NOMO-1 treated with dmso at 0.1 percent for 144 hours (cell line): ENCODE measurements around the gene KLHL30.
A peak's percentile ranks its signal among the peaks of the same experiment; 100 is the strongest.
"Not testable (repeated sequence)": the region's sequence is repeated elsewhere in the genome, so short reads cannot be mapped to it uniquely, and the experiment has no call there.

Experiments used
- DNase-seq: peaks from one replicate; lab custom pipeline; 2025; ENCODE audit not compliant: unreplicated experiment; lab: John Stamatoyannopoulos, UW

KLHL30 gene

DNA sequence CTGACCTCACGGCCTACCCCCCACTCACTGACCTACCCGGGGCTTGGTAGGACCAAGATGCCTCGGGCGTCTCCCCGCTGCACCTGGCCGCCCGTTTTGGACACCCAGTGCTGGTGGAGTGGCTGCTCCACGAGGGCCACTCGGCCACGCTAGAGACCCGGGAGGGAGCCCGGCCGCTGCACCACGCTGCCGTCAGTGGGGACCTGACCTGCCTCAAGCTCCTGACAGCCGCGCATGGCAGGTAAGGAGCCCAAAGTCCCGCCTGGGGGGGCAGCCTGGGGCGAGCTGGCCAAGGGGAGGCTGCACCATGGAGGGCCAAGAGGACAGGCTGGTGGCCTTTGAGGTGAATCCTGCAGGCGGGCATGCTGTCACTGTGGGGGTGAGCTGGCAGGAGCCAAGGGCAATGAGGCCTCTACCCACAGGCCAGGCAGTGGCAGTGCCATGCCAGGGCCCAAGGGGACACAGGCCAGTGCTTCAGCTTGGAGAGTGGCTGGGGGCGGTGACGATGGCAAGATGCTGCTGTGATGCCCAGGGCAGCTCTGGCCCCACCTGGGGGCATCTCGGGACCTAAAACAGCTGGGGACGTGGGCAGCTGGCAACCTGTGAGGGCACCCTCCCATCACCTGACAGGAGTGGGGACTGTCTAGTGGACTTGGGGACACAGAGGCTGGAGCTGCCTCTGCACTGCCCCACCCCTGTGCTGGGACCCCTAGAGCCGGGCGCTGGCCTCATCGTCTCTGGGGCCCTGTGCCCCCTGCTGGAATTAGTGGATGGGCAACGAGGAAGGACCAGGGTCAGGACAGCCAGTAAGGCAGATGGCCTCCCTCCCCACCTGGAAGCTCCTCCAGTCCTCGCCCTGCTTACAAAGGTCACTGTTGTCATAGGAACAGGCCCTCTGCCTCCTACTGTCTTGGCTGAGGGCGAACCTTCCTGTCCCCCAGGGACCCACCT is 36.3 kb upstream of the KLHL30 start:
- no peak for DNase-seq

DNA sequence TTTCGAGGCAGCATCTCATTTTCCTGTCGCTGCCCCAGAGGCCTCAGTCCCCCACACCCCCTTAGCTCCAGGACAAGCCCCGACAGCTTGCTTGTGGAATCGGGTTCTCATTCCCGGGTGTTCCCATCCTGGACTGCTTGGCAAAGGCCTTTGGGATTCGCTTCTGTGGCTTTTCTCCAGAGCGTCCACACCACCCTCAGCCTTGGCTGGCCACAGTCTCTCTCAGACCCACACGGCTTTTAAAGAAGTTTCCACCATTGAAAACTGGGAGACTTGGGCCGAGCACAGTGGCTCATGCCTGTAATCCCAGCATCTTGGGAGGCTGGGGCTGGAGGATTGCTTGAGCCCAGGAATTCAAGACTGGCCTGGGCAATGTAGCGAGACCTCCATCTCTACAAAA is 35.6 kb upstream of the KLHL30 start:
- DNase-seq, result no peak

DNA sequence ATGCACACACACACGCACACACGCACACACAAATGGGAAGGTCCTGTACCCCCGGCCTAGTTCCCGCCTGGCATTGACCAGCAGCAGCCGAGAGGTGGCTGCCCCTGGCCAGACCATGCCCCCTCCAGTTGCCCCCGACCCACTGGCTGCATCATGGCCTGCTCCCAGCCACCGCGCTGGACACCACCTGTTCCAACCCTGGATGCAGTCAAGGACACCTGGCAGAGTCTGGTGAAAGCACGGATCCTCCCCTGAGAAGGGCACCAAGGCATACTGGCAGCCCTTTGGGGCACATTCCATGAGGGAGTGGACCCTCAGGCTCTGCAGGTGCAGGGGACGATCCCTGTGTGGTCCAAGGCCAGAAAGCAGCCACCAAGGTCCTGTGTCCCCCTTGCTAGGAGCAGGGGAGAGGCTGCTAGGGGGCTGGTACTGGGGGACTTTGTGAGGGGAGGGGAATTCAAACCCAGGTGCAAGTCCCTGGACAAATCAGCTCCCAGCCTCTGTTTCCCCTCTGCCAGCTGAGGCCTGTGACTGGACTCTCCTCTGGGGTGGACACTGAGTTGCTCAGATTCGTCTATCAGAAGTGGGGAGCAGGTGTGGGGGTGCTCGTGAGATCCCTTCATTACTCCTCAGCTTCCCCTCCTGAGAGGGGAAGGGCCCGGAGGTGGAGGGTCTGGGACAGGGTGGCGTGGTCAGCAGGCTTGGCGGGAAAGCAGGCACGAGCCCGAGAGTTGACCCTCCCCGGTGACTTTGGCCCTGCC is 34.8 kb upstream of the KLHL30 start:
- no peak for DNase-seq

DNA sequence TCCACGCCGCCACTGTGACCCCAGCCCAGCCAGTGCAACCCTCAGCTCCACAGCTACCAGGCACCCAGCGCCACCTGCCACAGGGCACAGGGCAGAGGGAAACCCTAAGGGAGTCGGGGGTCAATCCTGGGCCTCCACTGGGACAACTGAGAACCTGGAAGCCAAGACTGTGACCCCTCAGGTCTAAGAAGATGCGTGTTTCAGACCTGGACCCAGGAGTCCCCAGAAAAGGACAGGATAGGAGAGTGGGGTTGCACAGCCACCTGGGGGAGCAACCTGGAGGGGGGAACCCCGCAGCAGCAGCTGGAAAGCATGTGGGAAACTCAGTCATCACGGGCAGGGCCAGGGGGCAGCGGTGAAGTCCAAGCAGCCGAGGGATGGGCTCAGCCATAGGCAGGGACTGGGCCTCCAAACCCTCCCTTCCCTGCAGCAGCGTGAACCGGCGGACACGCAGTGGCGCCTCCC is 34.2 kb upstream of the KLHL30 start:
- no peak for DNase-seq

DNA sequence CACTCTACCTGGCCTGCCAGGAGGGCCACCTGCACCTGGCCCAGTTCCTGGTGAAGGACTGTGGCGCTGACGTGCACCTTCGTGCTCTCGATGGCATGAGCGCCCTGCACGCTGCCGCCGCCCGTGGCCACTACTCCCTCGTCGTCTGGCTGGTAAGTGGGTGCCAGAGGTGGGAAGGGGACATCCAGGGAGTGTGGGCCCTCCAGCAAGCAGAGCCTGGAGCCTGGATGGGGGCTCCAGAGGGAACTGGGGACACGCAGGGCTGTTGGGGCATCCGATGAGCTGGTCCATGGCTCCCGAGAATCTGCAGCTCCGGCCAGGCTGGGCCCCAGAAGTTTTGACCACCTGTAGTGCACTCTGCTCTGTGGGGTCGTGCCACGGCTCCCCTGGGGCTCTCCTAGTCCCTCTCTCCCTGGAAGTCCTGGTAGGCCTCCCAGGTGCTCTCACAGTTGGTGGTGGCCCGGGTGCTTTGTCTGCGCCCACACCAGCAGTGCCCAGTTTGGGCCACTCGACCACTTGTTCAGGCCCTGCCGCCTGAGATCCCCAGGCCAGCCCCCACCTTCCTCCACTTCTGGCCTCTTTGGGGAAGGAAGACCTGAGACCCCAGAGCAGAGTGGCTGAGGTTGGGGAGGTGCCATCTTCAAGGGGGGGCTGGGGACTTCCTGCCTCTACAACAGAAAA is 33.6 kb upstream of the KLHL30 start:
- no peak for DNase-seq

DNA sequence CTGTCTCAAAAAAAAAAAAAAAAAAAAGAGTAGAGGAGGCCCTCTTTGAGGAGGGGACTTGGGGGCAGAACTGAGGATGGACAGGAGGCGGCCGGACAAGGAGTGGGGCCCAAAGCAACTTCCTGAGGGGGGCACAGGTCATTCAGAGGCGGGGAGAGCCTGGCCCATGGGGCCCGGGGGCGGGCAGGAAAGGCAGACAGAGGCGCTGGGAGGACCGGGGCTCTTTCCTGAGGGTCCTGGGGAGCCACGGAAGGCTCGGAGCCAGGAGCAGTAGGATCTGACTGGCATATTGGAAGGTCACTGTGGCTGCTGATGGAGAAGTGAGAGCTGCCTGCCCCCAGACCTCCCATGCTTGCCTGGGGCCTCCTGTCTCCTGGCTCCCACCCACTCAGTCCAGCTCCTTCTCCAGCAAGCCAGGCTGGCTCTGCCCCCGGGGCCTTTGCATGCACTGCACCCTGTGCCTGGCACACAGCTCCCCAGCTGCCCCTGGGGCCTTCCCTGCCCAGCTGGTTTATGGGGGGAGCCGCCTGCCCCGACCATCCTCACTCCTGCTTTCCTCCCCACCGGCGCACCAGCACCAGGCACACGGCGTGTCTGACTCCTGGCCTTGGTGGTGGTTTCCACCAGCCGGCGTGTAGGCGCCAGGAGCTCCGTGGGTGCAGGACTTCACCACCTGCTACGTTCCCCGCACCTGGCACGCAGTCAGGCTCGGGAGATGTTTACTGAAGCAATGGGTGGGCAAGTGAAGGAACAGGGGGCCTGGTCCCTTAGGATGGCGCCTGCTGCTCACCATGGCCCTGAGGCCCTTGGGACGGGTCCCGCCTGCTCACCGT is 32.7 kb upstream of the KLHL30 start:
- no peak for DNase-seq

GRCh38 chr2:238106339-238106697 is 32.1 kb upstream of the KLHL30 start:
- no peak for DNase-seq

DNA sequence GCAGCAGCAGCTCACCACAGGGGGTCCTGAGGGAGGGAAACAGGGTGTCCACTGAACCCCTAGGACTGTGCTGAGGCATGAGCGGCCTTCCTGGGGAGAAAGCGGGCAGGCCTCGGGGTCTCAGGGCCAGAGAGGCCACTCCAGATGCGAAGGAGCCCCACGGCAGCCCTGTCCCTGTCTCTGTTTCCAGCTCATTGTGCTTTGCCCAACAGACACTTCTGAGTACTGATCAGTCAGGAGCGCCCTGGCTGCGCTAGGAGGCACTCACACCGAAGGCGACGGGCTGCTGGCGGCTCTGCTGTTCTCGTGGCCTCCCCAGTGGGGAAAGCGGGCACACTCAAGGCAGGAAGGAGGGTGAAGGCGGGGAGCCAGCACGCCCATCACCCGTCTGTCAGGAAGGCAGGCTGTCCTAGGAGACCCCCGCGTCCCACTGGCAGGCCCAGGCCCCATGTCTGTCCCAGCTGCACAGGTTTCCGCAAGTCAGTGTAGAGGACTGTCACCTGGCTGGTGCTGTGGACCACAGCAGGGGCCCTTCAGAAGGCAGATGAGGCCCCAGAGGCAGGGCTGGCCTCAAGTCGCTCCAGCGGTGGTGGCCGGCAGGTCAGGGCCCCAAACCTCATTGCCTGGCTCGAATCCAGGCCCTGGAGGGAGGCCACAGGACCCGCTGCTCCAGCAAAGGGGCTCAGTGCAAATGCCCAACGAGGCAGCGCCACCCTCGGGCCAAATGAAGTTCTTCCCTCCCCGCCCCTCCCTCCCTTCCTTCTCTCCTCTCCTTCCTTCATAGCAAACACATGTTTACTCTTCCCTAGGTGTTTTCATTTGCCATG is 31.6 kb upstream of the KLHL30 start:
- peak; percentile 82 for DNase-seq

DNA sequence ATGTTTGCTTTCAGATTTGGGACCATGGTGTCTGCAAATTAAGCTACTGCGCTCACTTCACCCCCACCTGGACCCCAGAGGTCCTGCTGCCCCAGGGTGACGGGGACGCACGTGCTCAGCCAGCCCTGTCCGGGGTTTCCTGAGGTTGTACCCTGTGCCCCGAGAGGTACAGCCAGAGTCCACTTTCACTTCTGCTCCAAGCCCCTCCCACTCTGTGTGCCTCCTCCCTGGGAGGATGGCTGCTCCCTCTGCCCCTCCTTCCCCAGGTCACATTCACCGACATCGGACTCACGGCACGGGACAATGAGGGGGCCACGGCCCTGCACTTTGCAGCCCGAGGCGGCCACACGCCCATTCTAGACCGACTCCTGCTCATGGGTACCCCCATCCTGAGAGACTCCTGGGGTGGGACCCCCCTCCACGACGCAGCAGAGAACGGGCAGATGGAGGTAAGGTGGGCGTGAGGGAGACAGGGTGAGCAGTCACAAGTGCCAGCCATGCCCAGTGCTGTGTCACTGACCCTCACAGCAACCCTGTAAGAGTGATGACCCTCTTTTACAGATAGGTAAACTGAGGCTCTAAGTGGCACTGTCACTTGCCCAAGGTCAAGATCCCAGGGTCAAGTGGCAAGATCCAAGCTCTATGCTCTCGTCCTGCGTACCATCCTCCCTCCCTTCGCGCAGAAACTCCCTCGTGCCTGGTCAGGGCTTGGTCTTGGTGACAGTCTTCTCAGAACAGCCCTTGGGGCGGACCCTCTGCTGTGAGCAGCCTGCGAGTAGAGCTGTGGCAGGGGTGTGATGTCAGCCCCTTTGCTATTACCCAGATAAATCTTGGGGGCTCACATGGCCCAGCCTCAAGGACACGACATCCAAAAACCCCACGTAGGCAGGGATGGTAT is 30.7 kb upstream of the KLHL30 start:
- DNase-seq, result peak; percentile 87

DNA sequence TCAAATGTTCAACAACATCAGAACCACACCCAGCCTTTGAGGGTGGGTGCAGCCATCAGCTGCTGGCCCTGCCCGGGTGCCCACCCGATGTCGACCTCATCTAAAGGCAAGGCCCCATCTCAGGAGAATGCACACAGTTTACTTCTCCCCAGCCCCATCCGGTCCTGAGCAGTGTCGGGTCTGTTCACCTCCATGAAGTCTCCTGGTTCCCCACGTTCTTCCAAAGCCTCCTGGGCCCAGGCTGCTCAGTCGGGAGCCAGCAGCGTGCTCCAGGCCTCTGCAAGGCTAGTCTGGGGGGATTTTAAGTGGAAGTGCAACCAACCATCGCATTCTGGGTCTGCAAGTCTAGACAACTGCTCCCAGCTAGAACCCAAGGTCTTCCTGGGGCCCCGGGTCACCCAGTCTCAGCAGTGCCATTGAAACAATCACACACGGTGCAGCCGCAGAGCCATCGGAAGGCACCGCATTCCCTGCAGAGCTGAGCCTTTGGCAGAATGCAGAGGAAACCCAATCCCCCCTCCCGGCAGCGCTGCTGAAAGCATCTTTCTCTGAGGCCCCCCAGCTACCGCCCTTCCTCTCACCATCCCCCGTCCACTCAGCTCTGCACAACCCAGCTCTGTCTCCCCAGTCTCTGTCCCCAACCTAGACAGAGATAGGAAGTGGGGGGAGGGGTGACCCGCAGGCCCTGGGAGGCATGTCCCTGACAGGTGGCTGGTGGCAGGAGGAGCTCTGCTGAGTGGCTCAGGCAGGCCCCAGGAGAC is 29.9 kb upstream of the KLHL30 start:
- DNase-seq, result peak; percentile 19

- DNase-seq, result no peak
These were observed 24.9 kb upstream of the KLHL30 start for GRCh38 chr2:238113611-238114010.

- no peak for DNase-seq
These were observed 24.1 kb upstream of the KLHL30 start for GRCh38 chr2:238114331-238114841.

GRCh38 chr2:238114851-238115660 is 23.4 kb upstream of the KLHL30 start:
- no peak for DNase-seq

DNA sequence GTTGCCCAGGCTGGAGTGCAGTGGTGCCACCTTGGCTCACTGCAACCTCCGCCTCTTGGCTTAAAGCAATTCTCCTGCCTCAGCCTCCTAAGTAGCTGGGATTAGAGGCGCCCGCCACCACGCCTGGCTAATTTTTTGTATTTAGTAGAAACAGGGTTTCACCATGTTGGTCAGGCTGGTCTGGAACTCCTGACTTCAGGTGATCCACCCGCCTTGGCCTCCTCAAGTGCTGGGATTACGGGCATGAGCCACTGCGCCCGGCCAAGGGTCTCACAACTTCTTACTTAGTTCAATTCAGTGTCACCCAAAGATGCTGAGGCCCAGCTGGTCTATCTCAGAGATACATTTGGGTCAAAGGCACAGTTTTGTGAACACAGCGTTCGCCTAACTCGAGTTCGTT is 22.8 kb upstream of the KLHL30 start:
- DNase-seq, result not testable (repeated sequence)

DNA sequence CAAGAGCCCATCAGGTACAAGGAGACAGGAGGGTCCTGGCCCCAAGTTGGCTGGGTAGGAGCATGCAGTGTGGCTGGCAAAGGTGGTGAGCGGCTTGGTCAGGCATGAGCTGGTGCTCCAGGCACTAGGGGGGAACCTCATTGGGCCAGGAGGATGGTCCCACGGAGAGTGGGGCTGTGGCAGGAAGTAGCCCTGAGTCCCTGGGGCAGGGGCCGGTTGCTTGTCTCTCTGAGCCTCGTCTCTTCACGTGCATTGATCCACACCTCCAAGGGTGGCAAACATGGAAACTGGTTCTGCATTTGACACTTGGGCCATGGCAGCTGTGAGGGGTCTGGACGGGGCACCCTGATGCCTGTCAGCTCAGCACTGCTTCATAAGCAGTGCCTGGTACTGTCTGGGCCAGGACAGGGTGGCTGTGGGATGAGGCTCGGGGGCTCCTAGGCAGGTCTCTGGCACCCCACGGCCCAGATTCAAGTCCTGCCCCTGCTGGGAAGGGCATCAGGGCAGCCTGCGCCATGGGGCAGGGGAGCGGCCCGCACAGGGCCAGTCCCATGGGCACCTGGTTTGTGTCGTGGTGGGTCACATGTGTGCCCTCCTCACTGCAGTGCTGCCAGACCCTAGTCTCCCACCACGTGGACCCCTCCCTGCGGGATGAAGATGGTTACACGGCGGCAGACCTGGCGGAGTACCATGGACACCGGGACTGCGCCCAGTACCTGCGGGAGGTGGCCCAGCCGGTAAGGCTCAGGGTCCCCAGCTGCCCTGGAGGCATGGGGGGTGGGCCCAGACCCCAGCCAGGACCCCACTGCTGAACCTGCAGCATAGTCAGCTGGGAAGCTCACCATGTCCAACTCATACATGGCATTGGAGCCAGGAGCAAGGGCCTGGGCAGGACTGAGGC is 21.9 kb upstream of the KLHL30 start:
- no peak for DNase-seq
